Measurements from ENCODE around the gene PARP1. TPM values are rescaled to one million over a fixed set of nuclear protein-coding genes. Genes with fewer than 3 reads are reported as not detected.

PARP1 gene
- total RNA-seq, 6 experiments from 2014 or later, result 62.5 to 95.6 (median 91.9) TPM

GRCh38 chr1:226425004-226425378 lies 17.1 kb upstream of the PARP1 start:
- TF ChIP-seq CTCF (IDR thresholded peaks at IDR 0.05), result no peak
- Mint-ChIP-seq H3K4me1 (ENCODE audit: low read depth) (no peaks in the 10 kb centered on the region), H3K4me3 (no peak overlapping the region)

GRCh38 chr1:226424221-226425003 lies 16.5 kb upstream of the PARP1 start:
- Mint-ChIP-seq H3K9me3 (no peaks in the 10 kb centered on the region), H3K4me1 (ENCODE audit: low read depth) (no peaks in the 10 kb centered on the region), H3K36me3 (ENCODE audit: low read depth) (no peaks in the 10 kb centered on the region), H3K27ac (no peak overlapping the region), H3K4me3 (no peak overlapping the region), H3K27me3 (ENCODE audit: insufficient read depth) (peaks cover 35% of the 10 kb centered on the region)
- DNase-seq, result peak; percentile 23
- peak; percentile 75 for TF ChIP-seq CTCF (IDR thresholded peaks at IDR 0.05)

More at GRCh38 chr1:226425004-226425378, 17.1 kb upstream of the PARP1 start:
- no peaks in the 10 kb centered on the region for H3K9me3 Mint-ChIP-seq
- peaks cover 30% of the 10 kb centered on the region for H3K27me3 Mint-ChIP-seq (ENCODE audit: insufficient read depth)
- H3K36me3 Mint-ChIP-seq (ENCODE audit: low read depth), result no peaks in the 10 kb centered on the region
- DNase-seq, result no peak
- H3K27ac Mint-ChIP-seq, result no peak overlapping the region

- Mint-ChIP-seq H3K36me3 (ENCODE audit: low read depth) (no peaks in the 10 kb centered on the region), H3K27me3 (ENCODE audit: insufficient read depth) (peaks cover 44% of the 10 kb centered on the region), H3K9me3 (no peaks in the 10 kb centered on the region), H3K4me1 (ENCODE audit: low read depth) (no peaks in the 10 kb centered on the region), H3K27ac (no peak overlapping the region), H3K4me3 (no peak overlapping the region)
- TF ChIP-seq CTCF (IDR thresholded peaks at IDR 0.05), result no peak
- DNase-seq, result no peak
Observed at GRCh38 chr1:226422478-226422877, 14.6 kb upstream of the PARP1 start.

GRCh38 chr1:226420897-226421296 lies 13.0 kb upstream of the PARP1 start:
- H3K27ac Mint-ChIP-seq, result no peak overlapping the region
- H3K36me3 Mint-ChIP-seq (ENCODE audit: low read depth), result no peaks in the 10 kb centered on the region
- no peak for DNase-seq
- no peaks in the 10 kb centered on the region for H3K4me1 Mint-ChIP-seq (ENCODE audit: low read depth)
- peaks cover 36% of the 10 kb centered on the region for H3K27me3 Mint-ChIP-seq (ENCODE audit: insufficient read depth)
- H3K9me3 Mint-ChIP-seq, result no peaks in the 10 kb centered on the region
- no peak overlapping the region for H3K4me3 Mint-ChIP-seq
- no peak for TF ChIP-seq CTCF (IDR thresholded peaks at IDR 0.05)

- no peaks in the 10 kb centered on the region for H3K36me3 Mint-ChIP-seq (ENCODE audit: low read depth)
- H3K27me3 Mint-ChIP-seq (ENCODE audit: insufficient read depth), result peaks cover 32% of the 10 kb centered on the region
- DNase-seq, result no peak
- no peak overlapping the region for H3K27ac Mint-ChIP-seq
- H3K4me3 Mint-ChIP-seq, result no peak overlapping the region
- H3K9me3 Mint-ChIP-seq, result no peaks in the 10 kb centered on the region
- no peaks in the 10 kb centered on the region for H3K4me1 Mint-ChIP-seq (ENCODE audit: low read depth)
- TF ChIP-seq CTCF (IDR thresholded peaks at IDR 0.05), result no peak
Observed at GRCh38 chr1:226420328-226420727, 12.4 kb upstream of the PARP1 start.
